ENCODE data around the gene HBZ. TPM values are rescaled to one million over a fixed set of nuclear protein-coding genes. Genes with fewer than 3 reads are reported as not detected.

The HBZ gene
- total and polyA plus RNA-seq, 9 of the 15 experiments (the other 6 are each of a cell fraction or from before 2014, with no cell fraction given), result 58.0 to 610 (median 113) TPM

DNA sequence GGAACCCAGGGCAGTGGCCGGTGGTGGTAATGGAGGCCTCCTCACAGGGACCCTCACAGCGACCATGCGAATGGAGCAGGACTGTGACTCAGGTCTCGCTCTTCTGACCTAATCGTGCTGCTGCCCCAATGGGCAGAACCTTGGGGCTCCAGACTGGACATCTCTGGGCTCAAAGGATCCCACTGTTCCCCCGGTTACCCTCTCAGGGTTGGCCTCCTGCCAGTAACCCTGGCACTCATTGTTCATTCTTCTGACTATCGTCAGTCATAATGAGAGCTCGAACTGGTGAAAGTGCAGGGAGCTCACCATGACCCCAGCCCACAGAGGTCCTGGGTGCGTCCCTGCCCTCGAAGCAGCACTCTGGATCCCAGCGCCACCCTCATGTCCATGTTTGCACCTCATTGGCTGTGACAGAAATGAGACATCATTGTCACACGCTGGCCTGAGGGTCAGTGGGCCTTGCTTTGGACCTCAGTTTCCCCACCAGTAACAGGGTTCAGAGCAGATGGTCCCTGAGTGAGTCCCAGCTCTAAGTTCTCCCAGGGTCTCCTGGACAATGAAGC, 10.0 kb upstream of the HBZ start (continued):
- TF ChIP-seq, protein P1, sequence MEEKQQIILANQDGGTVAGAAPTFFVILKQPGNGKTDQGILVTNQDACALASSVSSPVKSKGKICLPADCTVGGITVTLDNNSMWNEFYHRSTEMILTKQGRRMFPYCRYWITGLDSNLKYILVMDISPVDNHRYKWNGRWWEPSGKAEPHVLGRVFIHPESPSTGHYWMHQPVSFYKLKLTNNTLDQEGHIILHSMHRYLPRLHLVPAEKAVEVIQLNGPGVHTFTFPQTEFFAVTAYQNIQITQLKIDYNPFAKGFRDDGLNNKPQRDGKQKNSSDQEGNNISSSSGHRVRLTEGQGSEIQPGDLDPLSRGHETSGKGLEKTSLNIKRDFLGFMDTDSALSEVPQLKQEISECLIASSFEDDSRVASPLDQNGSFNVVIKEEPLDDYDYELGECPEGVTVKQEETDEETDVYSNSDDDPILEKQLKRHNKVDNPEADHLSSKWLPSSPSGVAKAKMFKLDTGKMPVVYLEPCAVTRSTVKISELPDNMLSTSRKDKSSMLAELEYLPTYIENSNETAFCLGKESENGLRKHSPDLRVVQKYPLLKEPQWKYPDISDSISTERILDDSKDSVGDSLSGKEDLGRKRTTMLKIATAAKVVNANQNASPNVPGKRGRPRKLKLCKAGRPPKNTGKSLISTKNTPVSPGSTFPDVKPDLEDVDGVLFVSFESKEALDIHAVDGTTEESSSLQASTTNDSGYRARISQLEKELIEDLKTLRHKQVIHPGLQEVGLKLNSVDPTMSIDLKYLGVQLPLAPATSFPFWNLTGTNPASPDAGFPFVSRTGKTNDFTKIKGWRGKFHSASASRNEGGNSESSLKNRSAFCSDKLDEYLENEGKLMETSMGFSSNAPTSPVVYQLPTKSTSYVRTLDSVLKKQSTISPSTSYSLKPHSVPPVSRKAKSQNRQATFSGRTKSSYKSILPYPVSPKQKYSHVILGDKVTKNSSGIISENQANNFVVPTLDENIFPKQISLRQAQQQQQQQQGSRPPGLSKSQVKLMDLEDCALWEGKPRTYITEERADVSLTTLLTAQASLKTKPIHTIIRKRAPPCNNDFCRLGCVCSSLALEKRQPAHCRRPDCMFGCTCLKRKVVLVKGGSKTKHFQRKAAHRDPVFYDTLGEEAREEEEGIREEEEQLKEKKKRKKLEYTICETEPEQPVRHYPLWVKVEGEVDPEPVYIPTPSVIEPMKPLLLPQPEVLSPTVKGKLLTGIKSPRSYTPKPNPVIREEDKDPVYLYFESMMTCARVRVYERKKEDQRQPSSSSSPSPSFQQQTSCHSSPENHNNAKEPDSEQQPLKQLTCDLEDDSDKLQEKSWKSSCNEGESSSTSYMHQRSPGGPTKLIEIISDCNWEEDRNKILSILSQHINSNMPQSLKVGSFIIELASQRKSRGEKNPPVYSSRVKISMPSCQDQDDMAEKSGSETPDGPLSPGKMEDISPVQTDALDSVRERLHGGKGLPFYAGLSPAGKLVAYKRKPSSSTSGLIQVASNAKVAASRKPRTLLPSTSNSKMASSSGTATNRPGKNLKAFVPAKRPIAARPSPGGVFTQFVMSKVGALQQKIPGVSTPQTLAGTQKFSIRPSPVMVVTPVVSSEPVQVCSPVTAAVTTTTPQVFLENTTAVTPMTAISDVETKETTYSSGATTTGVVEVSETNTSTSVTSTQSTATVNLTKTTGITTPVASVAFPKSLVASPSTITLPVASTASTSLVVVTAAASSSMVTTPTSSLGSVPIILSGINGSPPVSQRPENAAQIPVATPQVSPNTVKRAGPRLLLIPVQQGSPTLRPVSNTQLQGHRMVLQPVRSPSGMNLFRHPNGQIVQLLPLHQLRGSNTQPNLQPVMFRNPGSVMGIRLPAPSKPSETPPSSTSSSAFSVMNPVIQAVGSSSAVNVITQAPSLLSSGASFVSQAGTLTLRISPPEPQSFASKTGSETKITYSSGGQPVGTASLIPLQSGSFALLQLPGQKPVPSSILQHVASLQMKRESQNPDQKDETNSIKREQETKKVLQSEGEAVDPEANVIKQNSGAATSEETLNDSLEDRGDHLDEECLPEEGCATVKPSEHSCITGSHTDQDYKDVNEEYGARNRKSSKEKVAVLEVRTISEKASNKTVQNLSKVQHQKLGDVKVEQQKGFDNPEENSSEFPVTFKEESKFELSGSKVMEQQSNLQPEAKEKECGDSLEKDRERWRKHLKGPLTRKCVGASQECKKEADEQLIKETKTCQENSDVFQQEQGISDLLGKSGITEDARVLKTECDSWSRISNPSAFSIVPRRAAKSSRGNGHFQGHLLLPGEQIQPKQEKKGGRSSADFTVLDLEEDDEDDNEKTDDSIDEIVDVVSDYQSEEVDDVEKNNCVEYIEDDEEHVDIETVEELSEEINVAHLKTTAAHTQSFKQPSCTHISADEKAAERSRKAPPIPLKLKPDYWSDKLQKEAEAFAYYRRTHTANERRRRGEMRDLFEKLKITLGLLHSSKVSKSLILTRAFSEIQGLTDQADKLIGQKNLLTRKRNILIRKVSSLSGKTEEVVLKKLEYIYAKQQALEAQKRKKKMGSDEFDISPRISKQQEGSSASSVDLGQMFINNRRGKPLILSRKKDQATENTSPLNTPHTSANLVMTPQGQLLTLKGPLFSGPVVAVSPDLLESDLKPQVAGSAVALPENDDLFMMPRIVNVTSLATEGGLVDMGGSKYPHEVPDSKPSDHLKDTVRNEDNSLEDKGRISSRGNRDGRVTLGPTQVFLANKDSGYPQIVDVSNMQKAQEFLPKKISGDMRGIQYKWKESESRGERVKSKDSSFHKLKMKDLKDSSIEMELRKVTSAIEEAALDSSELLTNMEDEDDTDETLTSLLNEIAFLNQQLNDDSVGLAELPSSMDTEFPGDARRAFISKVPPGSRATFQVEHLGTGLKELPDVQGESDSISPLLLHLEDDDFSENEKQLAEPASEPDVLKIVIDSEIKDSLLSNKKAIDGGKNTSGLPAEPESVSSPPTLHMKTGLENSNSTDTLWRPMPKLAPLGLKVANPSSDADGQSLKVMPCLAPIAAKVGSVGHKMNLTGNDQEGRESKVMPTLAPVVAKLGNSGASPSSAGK (IDR thresholded peaks at IDR 0.05), result peak; percentile 39; the same call in 1 of the 2 replicates
- TF ChIP-seq BMI1 (IDR thresholded peaks at IDR 0.05; ENCODE audit: low read length) (no peak), ZNF174 (CRISPR knock-in tag; IDR thresholded peaks at IDR 0.05) (no peak), ARID3B (CRISPR knock-in tag; IDR thresholded peaks at IDR 0.05; ENCODE audit: borderline replicate concordance) (no peak), L3MBTL2 (IDR thresholded peaks at IDR 0.05) (peak; percentile 55; the same call in 1 of the 2 replicates), FOXJ2 (tag; IDR thresholded peaks at IDR 0.05) (no peak), YY1 (IDR thresholded peaks at IDR 0.05; ENCODE audit: borderline replicate concordance in 1 of 3, control insufficient read depth in 1 of 3, extremely low read depth in 1 of 3, insufficient read depth in 3 of 3, insufficient read length in 1 of 3, insufficient replicate concordance in 2 of 3, low read depth in 1 of 3, low read length in 2 of 3) (no peak), ZNF75A (CRISPR knock-in tag; IDR thresholded peaks at IDR 0.05) (no peak), MAFK (IDR thresholded peaks at IDR 0.05; ENCODE audit: low read length) (no peak), ZNF354B (CRISPR knock-in tag; IDR thresholded peaks at IDR 0.05) (no peak), KAT7 (CRISPR knock-in tag; IDR thresholded peaks at IDR 0.05; ENCODE audit: borderline replicate concordance) (no peak)
- TF ChIP-seq, protein P2, sequence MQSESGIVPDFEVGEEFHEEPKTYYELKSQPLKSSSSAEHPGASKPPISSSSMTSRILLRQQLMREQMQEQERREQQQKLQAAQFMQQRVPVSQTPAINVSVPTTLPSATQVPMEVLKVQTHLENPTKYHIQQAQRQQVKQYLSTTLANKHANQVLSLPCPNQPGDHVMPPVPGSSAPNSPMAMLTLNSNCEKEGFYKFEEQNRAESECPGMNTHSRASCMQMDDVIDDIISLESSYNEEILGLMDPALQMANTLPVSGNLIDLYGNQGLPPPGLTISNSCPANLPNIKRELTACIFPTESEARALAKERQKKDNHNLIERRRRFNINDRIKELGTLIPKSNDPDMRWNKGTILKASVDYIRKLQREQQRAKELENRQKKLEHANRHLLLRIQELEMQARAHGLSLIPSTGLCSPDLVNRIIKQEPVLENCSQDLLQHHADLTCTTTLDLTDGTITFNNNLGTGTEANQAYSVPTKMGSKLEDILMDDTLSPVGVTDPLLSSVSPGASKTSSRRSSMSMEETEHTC (IDR thresholded peaks at IDR 0.05), result no peak
